ENCODE results near the gene RBBP7.
A peak's percentile ranks its signal among the peaks of the same experiment; 100 is the strongest.

RBBP7 gene

DNA sequence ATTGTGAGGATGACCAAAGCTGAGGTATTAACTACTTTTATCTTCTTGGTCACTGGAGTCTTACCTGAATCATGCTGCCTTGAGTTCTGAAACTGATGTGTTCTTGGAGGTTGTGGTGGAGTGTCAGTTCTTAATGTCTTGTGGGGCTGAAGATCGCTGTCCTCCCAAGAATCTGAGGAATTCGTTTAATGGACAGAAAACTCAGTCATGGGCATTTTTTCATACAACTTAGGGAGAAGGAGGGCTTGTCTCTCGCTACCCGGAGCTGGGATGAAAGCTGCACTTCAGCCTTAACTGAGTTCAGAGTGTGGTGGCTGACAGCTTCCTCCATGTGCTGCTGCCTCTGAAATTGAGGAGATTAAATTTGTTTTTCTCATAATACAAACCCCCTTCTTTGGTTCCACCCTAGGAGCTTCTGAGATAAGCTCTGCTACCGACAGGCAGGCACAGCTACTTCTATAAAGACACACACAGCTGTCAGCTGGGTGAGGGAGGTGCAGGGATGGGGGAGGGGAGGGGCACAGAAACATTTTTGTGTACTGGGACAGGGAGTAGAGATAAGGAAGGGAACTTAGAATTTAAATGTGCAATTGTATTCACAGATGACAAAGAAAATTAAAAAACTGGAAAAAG, 30.8 kb downstream of the RBBP7 start:
- peaks cover 24% of the 10 kb centered on the region for H3K4me1 ChIP-seq (ENCODE audit: control insufficient read depth, low read depth, low read length)
- H3K9ac ChIP-seq (ENCODE audit: low read length), result no peak overlapping the region
- H3K4me3 ChIP-seq (ENCODE audit: low read length), result no peak overlapping the region
- H3K27ac ChIP-seq (ENCODE audit: low read length), result no peak overlapping the region
- H3K27me3 ChIP-seq (ENCODE audit: control insufficient read depth, insufficient read depth, low read length), result no peaks in the 10 kb centered on the region
- peaks cover 93% of the 10 kb centered on the region for H3K36me3 ChIP-seq (ENCODE audit: control insufficient read depth, low read depth, low read length)
- no peaks in the 10 kb centered on the region for H3K9me3 ChIP-seq (ENCODE audit: control insufficient read depth, low read depth, low read length)

DNA sequence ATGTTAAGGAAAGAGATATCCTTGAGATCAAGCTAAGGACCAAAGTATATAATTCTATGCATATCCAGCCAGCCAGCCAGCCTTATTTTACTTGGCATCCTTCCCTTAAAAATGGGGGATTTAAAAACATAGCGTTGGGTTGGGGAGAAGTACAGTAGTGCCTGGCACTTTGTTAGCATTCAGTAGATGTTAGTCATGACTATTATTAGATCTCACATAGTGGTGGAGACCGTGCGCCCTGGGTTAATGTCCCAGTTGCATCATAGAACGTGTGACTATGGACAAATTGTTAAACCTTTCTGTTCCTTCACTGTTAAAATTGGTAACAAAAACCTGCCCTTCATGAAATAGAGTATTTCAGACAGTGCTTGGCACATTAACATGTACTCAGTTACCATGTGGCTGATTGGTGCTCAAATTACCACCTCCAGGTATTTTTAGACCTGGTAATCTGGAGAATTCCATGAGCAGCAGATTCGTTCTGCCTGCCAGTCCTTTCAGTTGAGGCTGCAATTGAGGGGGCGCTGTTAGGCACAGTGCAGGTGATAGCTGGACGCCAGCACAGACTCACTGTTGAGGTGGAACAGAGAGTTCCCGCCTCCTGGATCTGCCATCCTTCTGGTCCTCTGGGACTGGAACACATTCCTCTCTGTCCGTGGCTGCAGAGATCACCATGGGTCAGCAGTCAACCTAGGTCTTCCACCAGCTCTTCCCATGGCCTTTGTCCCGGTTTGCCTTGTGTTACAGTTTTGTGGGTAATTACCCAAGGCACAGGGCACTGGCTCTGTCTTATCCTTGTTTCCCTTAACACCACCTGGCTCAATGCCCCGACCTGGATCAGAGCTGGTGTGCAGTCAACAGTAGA, 31.7 kb downstream of the RBBP7 start:
- Histone ChIP-seq H3K9me3 (ENCODE audit: control insufficient read depth, low read depth, low read length) (no peaks in the 10 kb centered on the region), H3K36me3 (ENCODE audit: control insufficient read depth, low read depth, low read length) (peaks cover 93% of the 10 kb centered on the region), H3K4me3 (ENCODE audit: low read length) (no peak overlapping the region), H3K27me3 (ENCODE audit: control insufficient read depth, insufficient read depth, low read length) (no peaks in the 10 kb centered on the region), H3K27ac (ENCODE audit: low read length) (no peak overlapping the region), H3K4me1 (ENCODE audit: control insufficient read depth, low read depth, low read length) (peaks cover 18% of the 10 kb centered on the region), H3K9ac (ENCODE audit: low read length) (no peak overlapping the region)

DNA sequence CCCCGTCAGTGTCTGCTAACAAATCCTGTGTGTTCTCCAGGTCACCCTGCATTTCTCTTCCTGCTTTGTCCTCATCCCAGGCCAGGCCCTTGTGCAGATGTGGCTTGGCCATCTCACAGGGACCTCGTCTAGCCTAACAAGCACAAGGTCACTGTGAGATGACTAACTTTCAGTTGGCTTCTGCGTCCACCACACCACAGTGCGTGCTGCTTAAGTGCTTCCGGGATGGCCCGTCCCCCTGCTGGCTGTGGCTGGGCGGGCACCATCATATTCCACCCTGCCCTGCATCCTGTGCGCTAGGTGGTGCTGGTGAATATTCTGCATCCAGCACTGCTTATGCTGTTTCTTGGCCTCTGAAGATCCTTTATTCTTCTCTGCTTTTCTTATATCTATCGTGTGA, 33.8 kb downstream of the RBBP7 start:
- Histone ChIP-seq H3K36me3 (ENCODE audit: control insufficient read depth, low read depth, low read length) (peaks cover 93% of the 10 kb centered on the region), H3K4me3 (ENCODE audit: low read length) (no peak overlapping the region), H3K27ac (ENCODE audit: low read length) (no peak overlapping the region), H3K9ac (ENCODE audit: low read length) (no peak overlapping the region), H3K27me3 (ENCODE audit: control insufficient read depth, insufficient read depth, low read length) (no peaks in the 10 kb centered on the region), H3K9me3 (ENCODE audit: control insufficient read depth, low read depth, low read length) (no peaks in the 10 kb centered on the region), H3K4me1 (ENCODE audit: control insufficient read depth, low read depth, low read length) (peaks cover 10% of the 10 kb centered on the region)

DNA sequence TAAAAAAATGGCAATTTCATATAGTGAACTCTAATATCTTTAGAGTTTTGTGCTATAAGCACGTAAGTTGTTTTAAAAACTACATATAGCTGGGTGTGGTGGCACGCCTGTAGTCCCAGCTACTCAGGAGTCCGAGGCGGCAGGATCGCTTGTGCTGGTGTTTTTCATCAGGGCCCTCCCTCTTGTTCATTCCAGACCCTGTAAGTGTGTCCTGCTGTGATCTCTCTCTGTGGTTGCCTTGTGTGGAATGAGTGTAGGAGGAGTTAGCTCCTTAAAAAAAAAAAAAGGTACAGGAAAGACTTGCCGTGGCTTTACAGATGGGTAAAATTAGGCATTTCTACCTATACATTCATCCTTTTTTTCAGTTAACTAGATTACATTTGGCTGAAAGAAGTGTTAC, 35.4 kb downstream of the RBBP7 start:
- H3K9ac ChIP-seq (ENCODE audit: low read length), result no peak overlapping the region
- H3K27me3 ChIP-seq (ENCODE audit: control insufficient read depth, insufficient read depth, low read length), result no peaks in the 10 kb centered on the region

DNA sequence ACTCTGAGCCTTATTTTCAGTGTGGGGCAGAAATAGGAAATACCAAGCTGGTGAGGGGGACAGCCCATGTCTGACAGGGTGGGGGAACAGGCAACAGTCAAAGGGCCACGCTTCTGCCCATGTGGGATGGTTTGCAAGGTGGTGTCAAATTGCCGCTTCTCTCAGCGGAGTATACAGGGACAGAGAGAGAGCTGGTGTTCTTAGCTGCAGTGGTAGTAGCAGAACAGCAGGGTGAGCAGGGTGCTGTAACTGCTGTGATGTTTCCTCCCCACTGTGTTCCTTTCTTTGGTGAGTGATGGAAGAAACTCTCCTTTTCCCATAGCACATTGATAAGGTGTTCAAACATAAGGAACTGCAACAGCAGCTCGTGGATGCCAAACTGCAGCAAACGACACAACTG, 37.9 kb downstream of the RBBP7 start:
- no peak overlapping the region for H3K9ac ChIP-seq (ENCODE audit: low read length)
- peaks cover 89% of the 10 kb centered on the region for H3K36me3 ChIP-seq (ENCODE audit: control insufficient read depth, low read depth, low read length)
- no peaks in the 10 kb centered on the region for H3K9me3 ChIP-seq (ENCODE audit: control insufficient read depth, low read depth, low read length)
- no peak overlapping the region for H3K27ac ChIP-seq (ENCODE audit: low read length)
- H3K4me3 ChIP-seq (ENCODE audit: low read length), result no peak overlapping the region
- peaks cover 3% of the 10 kb centered on the region for H3K4me1 ChIP-seq (ENCODE audit: control insufficient read depth, low read depth, low read length)
- no peaks in the 10 kb centered on the region for H3K27me3 ChIP-seq (ENCODE audit: control insufficient read depth, insufficient read depth, low read length)

More for the DNA sequence above, 35.4 kb downstream of the RBBP7 start:
- H3K9me3 ChIP-seq (ENCODE audit: control insufficient read depth, low read depth, low read length), result no peaks in the 10 kb centered on the region
- no peak overlapping the region for H3K27ac ChIP-seq (ENCODE audit: low read length)
- peaks cover 10% of the 10 kb centered on the region for H3K4me1 ChIP-seq (ENCODE audit: control insufficient read depth, low read depth, low read length)
- H3K4me3 ChIP-seq (ENCODE audit: low read length), result no peak overlapping the region
- peaks cover 97% of the 10 kb centered on the region for H3K36me3 ChIP-seq (ENCODE audit: control insufficient read depth, low read depth, low read length)

DNA sequence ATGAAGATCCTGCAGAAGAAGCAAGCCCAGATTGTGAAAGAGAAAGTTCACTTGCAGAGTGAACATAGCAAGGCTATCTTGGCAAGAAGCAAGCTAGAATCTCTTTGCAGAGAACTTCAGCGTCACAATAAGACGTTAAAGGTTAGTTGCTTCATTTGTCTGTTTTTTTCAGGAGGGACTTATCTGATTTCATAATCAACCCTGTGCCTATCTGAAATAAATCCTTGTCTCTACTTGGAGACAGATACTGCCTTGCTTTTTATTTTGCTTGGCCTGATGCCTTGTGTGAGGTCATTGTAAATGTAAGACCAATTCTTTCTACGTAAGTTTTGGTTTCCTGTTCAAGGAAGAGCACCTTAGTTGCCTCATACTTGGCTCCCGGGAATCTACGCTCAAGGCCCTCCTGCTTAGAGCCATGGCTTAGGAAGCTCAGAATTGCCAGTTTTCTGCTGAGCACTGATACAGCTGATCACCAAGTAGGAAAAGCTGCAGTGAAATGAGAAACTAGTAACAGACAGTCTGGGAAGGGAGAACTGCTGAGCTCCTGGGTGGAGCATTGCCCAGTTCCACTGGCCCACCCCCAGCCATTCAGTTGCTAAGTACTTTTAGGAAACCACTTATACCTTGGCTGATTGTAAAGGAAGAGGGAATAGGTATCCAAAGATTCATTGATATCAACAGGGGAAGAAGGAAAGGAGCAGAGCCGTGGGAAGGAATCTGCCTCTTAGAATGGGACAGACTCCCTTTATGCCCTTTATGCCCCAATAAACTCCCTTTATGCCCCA, 41.8 kb downstream of the RBBP7 start:
- Histone ChIP-seq H3K9ac (ENCODE audit: low read length) (no peak overlapping the region), H3K36me3 (ENCODE audit: control insufficient read depth, low read depth, low read length) (peaks cover 69% of the 10 kb centered on the region), H3K27ac (ENCODE audit: low read length) (peak overlapping the region; percentile 2), H3K4me1 (ENCODE audit: control insufficient read depth, low read depth, low read length) (peaks cover 8% of the 10 kb centered on the region), H3K9me3 (ENCODE audit: control insufficient read depth, low read depth, low read length) (no peaks in the 10 kb centered on the region), H3K4me3 (ENCODE audit: low read length) (no peak overlapping the region), H3K27me3 (ENCODE audit: control insufficient read depth, insufficient read depth, low read length) (no peaks in the 10 kb centered on the region)

DNA sequence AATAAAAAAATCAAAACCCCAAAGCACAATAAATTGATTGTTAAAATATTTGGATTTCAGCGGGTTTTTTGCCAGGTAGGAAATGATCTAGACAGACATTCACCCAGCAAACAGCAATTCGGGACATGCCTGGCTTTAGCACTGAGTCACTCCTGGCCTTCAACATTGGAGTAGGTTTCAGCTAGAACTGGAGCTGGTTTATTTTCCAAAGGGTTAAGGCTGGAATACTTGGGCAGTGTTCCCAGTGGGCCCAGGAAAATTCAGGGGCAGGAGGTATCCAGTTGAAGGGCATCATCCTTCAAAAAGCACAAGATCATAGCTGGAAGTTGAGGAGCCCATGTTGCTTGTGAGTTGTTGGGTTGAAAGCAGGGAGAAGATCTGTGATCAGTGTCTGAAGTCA, 42.9 kb downstream of the RBBP7 start:
- Histone ChIP-seq H3K27ac (ENCODE audit: low read length) (peak overlapping the region; percentile 48), H3K9ac (ENCODE audit: low read length) (no peak overlapping the region), H3K36me3 (ENCODE audit: control insufficient read depth, low read depth, low read length) (peaks cover 68% of the 10 kb centered on the region)

DNA sequence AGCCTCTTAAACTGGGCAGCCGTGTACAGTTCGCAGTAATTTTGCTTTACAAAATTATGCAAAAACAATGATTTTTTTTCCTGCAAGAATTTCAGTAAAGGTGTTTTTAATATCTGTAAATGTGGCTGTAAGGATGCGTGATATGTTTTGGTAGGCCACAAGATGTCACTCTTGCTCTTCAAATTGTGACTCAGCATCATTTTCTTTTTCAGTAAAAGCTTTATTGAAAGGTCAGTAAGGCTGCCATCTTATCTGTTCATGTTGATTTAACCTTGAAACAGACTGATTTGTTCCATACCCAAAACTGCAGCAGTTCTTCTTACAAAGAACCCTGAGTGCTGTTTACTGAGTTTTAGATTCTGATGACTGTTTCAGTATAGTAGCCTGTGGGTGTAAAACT, 44.0 kb downstream of the RBBP7 start:
- H3K9me3 ChIP-seq (ENCODE audit: control insufficient read depth, low read depth, low read length), result no peaks in the 10 kb centered on the region
- H3K4me3 ChIP-seq (ENCODE audit: low read length), result no peak overlapping the region
- peak overlapping the region; percentile 72 for H3K27ac ChIP-seq (ENCODE audit: low read length)
- H3K4me1 ChIP-seq (ENCODE audit: control insufficient read depth, low read depth, low read length), result peaks cover 8% of the 10 kb centered on the region
- H3K36me3 ChIP-seq (ENCODE audit: control insufficient read depth, low read depth, low read length), result peaks cover 64% of the 10 kb centered on the region
- H3K9ac ChIP-seq (ENCODE audit: low read length), result peak overlapping the region; percentile 9
- no peaks in the 10 kb centered on the region for H3K27me3 ChIP-seq (ENCODE audit: control insufficient read depth, insufficient read depth, low read length)

More for the DNA sequence above, 42.9 kb downstream of the RBBP7 start:
- no peaks in the 10 kb centered on the region for H3K9me3 ChIP-seq (ENCODE audit: control insufficient read depth, low read depth, low read length)
- H3K27me3 ChIP-seq (ENCODE audit: control insufficient read depth, insufficient read depth, low read length), result no peaks in the 10 kb centered on the region
- no peak overlapping the region for H3K4me3 ChIP-seq (ENCODE audit: low read length)
- peaks cover 8% of the 10 kb centered on the region for H3K4me1 ChIP-seq (ENCODE audit: control insufficient read depth, low read depth, low read length)

DNA sequence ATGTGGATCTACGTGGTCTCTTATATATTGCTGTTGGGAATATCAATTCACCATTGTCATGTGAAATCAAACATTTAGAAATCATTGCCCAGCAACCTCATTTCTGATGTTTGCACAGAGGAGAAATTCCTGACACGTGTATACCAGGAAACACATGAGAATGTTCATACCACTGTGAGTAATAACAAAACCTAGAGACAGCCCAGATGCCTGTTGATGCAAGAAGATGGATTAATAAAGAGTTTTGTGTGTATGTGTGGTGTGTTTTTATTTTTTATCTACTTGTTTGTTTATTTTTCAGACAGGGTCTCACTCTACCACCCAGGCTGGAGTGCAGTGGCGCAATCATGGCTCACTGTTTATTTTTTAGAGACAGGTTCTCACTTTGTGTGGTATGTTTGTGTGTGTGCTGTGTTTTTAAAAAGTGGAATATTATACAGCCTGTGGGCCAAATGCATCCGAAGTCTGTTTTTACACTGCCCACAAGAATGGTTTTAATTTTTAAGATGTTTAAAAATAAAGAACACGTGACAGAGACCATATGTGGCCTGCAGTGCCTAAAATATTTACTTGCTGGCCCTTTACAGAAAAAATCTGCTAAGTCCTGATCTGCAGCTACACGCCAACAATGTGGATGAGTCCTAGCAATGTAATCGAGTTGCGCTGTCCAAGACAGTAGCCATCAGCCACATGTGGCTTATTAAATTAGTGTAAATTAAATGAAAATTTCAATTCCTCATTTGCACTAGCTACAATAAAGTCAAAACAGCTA, 44.7 kb downstream of the RBBP7 start:
- no peak overlapping the region for H3K4me3 ChIP-seq (ENCODE audit: low read length)
- peaks cover 62% of the 10 kb centered on the region for H3K36me3 ChIP-seq (ENCODE audit: control insufficient read depth, low read depth, low read length)
- peak overlapping the region; percentile 9 for H3K9ac ChIP-seq (ENCODE audit: low read length)
- no peaks in the 10 kb centered on the region for H3K27me3 ChIP-seq (ENCODE audit: control insufficient read depth, insufficient read depth, low read length)
- H3K27ac ChIP-seq (ENCODE audit: low read length), result peak overlapping the region; percentile 72
- H3K4me1 ChIP-seq (ENCODE audit: control insufficient read depth, low read depth, low read length), result peaks cover 8% of the 10 kb centered on the region
- no peaks in the 10 kb centered on the region for H3K9me3 ChIP-seq (ENCODE audit: control insufficient read depth, low read depth, low read length)

DNA sequence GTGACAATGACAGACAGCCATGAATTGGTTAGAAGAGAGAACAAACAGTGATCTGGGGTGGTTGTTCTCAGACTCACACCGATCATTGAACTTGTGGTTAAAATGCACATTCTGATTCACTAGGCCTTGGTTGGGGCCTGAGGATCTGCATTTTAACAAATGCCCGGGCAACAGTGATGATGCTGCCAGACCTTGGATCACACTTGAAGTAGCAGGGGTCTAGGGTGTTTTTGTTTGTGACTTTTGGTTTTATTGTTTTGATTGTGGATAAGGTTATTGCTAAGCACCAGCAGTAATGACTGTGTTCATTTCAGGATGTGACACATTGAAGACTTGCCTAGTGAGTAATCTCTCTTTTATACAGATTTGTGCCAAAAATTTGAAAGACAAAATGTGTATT, 47.4 kb downstream of the RBBP7 start:
- Histone ChIP-seq H3K36me3 (ENCODE audit: control insufficient read depth, low read depth, low read length) (peaks cover 65% of the 10 kb centered on the region), H3K4me1 (ENCODE audit: control insufficient read depth, low read depth, low read length) (peaks cover 5% of the 10 kb centered on the region), H3K9ac (ENCODE audit: low read length) (no peak overlapping the region), H3K27me3 (ENCODE audit: control insufficient read depth, insufficient read depth, low read length) (no peaks in the 10 kb centered on the region), H3K9me3 (ENCODE audit: control insufficient read depth, low read depth, low read length) (no peaks in the 10 kb centered on the region), H3K4me3 (ENCODE audit: low read length) (no peak overlapping the region), H3K27ac (ENCODE audit: low read length) (no peak overlapping the region)

DNA sequence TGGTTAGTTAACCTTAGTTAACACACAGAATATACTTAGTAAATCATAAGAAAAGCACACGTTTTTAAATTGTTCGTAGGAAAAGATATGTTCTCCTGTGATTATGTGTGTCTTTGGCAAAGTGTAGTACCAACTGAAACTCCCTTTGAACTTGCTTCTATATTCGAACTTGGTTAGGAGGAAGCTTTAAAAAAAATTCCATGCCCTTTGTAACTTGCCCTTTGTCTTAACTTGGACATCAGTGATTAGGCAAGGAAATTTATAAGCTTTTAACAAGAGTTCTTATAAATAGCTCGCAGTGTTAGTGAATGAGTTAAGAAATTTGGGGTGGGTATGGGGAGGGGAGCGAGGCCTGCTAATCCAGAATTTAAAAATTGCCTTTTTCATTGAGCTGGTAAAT, 50.5 kb downstream of the RBBP7 start:
- Histone ChIP-seq H3K36me3 (ENCODE audit: control insufficient read depth, low read depth, low read length) (peaks cover 64% of the 10 kb centered on the region), H3K4me3 (ENCODE audit: low read length) (no peak overlapping the region), H3K9ac (ENCODE audit: low read length) (no peak overlapping the region)

More for the DNA sequence above, 50.5 kb downstream of the RBBP7 start:
- no peaks in the 10 kb centered on the region for H3K27me3 ChIP-seq (ENCODE audit: control insufficient read depth, insufficient read depth, low read length)
- no peaks in the 10 kb centered on the region for H3K9me3 ChIP-seq (ENCODE audit: control insufficient read depth, low read depth, low read length)
- no peaks in the 10 kb centered on the region for H3K4me1 ChIP-seq (ENCODE audit: control insufficient read depth, low read depth, low read length)
- H3K27ac ChIP-seq (ENCODE audit: low read length), result no peak overlapping the region
